ENCODE data around the gene MARCHF9. TPM values are rescaled to one million over a fixed set of nuclear protein-coding genes. Genes with fewer than 3 reads are reported as not detected.

The MARCHF9 gene
- polyA plus RNA-seq, 3 donors from 2014 or later = 1.7 to 4.4 (median 3.7) TPM

GRCh38 chr12:57758552-57759359 lies 3.9 kb downstream of the MARCHF9 start:
- Mint-ChIP-seq H3K9me3 (no peaks in the 10 kb centered on the region), H3K27me3 (ENCODE audit: low read depth in 3 of 3) (peaks cover 8 to 15% (median 12%) of the 10 kb centered on the region in 3 donors), H3K27ac (no peak overlapping the region), H3K4me1 (peaks cover 22 to 28% of the 10 kb centered on the region in 2 donors), H3K4me3 (no peak overlapping the region), H3K36me3 (peaks cover 0 to 8% (median 3%) of the 10 kb centered on the region in 3 donors)
- no peak for DNase-seq

- Mint-ChIP-seq H3K36me3 (peaks cover 0 to 8% (median 3%) of the 10 kb centered on the region in 3 donors), H3K4me1 (peaks cover 20 to 25% of the 10 kb centered on the region in 2 donors), H3K4me3 (no peak overlapping the region), H3K9me3 (no peaks in the 10 kb centered on the region), H3K27ac (no peak overlapping the region), H3K27me3 (ENCODE audit: low read depth in 3 of 3) (peaks cover 8 to 20% (median 11%) of the 10 kb centered on the region in 3 donors)
- peak in 1 of 3 donors; percentile 33 for DNase-seq
Measured at GRCh38 chr12:57759360-57759980, 4.6 kb downstream of the MARCHF9 start.

GRCh38 chr12:57760347-57760982 lies 5.6 kb downstream of the MARCHF9 start:
- Mint-ChIP-seq H3K4me1 (peaks cover 27 to 31% of the 10 kb centered on the region in 2 donors), H3K36me3 (peaks cover 0 to 8% (median 3%) of the 10 kb centered on the region in 3 donors), H3K27me3 (ENCODE audit: low read depth in 3 of 3) (peaks cover 11 to 23% (median 13%) of the 10 kb centered on the region in 3 donors), H3K4me3 (no peak overlapping the region), H3K27ac (no peak overlapping the region), H3K9me3 (no peaks in the 10 kb centered on the region)
- no peak for DNase-seq

- no peak overlapping the region for H3K4me3 Mint-ChIP-seq
- H3K9me3 Mint-ChIP-seq = no peaks in the 10 kb centered on the region
- no peak overlapping the region for H3K27ac Mint-ChIP-seq
- H3K36me3 Mint-ChIP-seq = peaks cover 0 to 8% (median 3%) of the 10 kb centered on the region in 3 donors
- peaks cover 16 to 31% (median 19%) of the 10 kb centered on the region in 3 donors for H3K27me3 Mint-ChIP-seq (ENCODE audit: low read depth in 3 of 3)
- no peak for DNase-seq
- peaks cover 31 to 36% of the 10 kb centered on the region in 2 donors for H3K4me1 Mint-ChIP-seq
Measured at GRCh38 chr12:57761391-57761998, 6.6 kb downstream of the MARCHF9 start.

- Mint-ChIP-seq H3K36me3 (peaks cover 0 to 8% (median 3%) of the 10 kb centered on the region in 3 donors), H3K9me3 (no peaks in the 10 kb centered on the region), H3K4me3 (no peak overlapping the region), H3K27ac (no peak overlapping the region), H3K27me3 (ENCODE audit: low read depth in 3 of 3) (peaks cover 16 to 30% (median 20%) of the 10 kb centered on the region in 3 donors), H3K4me1 (peaks cover 29 to 35% of the 10 kb centered on the region in 2 donors)
- DNase-seq = no peak
Measured at GRCh38 chr12:57762463-57762862, 7.6 kb downstream of the MARCHF9 start.

- peak overlapping the region; percentile 52 to 83 (median 69) for H3K4me3 Mint-ChIP-seq
- peaks cover 3 to 10% (median 4%) of the 10 kb centered on the region in 3 donors for H3K36me3 Mint-ChIP-seq
- peaks cover 18 to 30% (median 20%) of the 10 kb centered on the region in 3 donors for H3K27me3 Mint-ChIP-seq (ENCODE audit: low read depth in 3 of 3)
- H3K4me1 Mint-ChIP-seq = peaks cover 29 to 35% of the 10 kb centered on the region in 2 donors
- H3K27ac Mint-ChIP-seq = no peak overlapping the region
- DNase-seq = no peak
- H3K9me3 Mint-ChIP-seq = no peaks in the 10 kb centered on the region
Measured at GRCh38 chr12:57763881-57764661, 9.2 kb downstream of the MARCHF9 start.

- H3K27me3 Mint-ChIP-seq (ENCODE audit: low read depth in 3 of 3) = peaks cover 19 to 30% (median 20%) of the 10 kb centered on the region in 3 donors
- H3K27ac Mint-ChIP-seq = no peak overlapping the region
- DNase-seq = no peak
- peaks cover 29 to 30% of the 10 kb centered on the region in 2 donors for H3K4me1 Mint-ChIP-seq
- H3K4me3 Mint-ChIP-seq = peak overlapping the region; percentile 52 to 83 (median 69)
- H3K9me3 Mint-ChIP-seq = no peaks in the 10 kb centered on the region
- H3K36me3 Mint-ChIP-seq = peaks cover 0 to 13% (median 6%) of the 10 kb centered on the region in 3 donors
Measured at GRCh38 chr12:57764662-57765002, 9.7 kb downstream of the MARCHF9 start.

GRCh38 chr12:57765003-57765697 lies 10.2 kb downstream of the MARCHF9 start:
- H3K4me3 Mint-ChIP-seq = peak overlapping the region; percentile 61 to 83 (median 69)
- no peak overlapping the region for H3K27ac Mint-ChIP-seq
- H3K4me1 Mint-ChIP-seq = peaks cover 29 to 34% of the 10 kb centered on the region in 2 donors
- H3K36me3 Mint-ChIP-seq = peaks cover 4 to 13% (median 6%) of the 10 kb centered on the region in 3 donors
- peak in 2 of 3 donors; percentile 33 to 35 for DNase-seq
- H3K9me3 Mint-ChIP-seq = no peaks in the 10 kb centered on the region
- H3K27me3 Mint-ChIP-seq (ENCODE audit: low read depth in 3 of 3) = peaks cover 18 to 30% (median 20%) of the 10 kb centered on the region in 3 donors

GRCh38 chr12:57765698-57766463 lies 11.0 kb downstream of the MARCHF9 start:
- Mint-ChIP-seq H3K36me3 (peaks cover 5 to 11% (median 6%) of the 10 kb centered on the region in 3 donors), H3K4me3 (peak overlapping the region; percentile 69 to 83 (median 71)), H3K4me1 (peaks cover 29 to 34% of the 10 kb centered on the region in 2 donors), H3K9me3 (no peaks in the 10 kb centered on the region), H3K27me3 (ENCODE audit: low read depth in 3 of 3) (peaks cover 18 to 30% (median 20%) of the 10 kb centered on the region in 3 donors), H3K27ac (peak overlapping the region in 1 of 6 donors; percentile 10)
- DNase-seq = no peak

GRCh38 chr12:57766464-57767304 lies 11.8 kb downstream of the MARCHF9 start, which contains the start of gene CYP27B1:
CYP27B1 (minus strand) TSS chr12:57767078; CDS start chr12:57767041, 37 bp downstream.
- H3K4me3 Mint-ChIP-seq = peak within 1 kb of the TSS; percentile 69 to 77 (median 71)
- H3K9me3 Mint-ChIP-seq = no peaks in the 10 kb centered on the region
- H3K27me3 Mint-ChIP-seq (ENCODE audit: low read depth in 3 of 3) = peaks cover 20 to 30% (median 22%) of the 10 kb centered on the region in 3 donors
- DNase-seq = peak in 2 of 3 donors; percentile 34 to 41
- H3K27ac Mint-ChIP-seq = peak within 1 kb of the TSS in 1 of 6 donors; percentile 10
- peaks cover 34 to 41% of the 10 kb centered on the region in 2 donors for H3K4me1 Mint-ChIP-seq
- H3K36me3 Mint-ChIP-seq = peaks cover 5 to 9% (median 6%) of the 10 kb centered on the region in 3 donors

- DNase-seq = no peak
- Mint-ChIP-seq H3K9me3 (no peaks in the 10 kb centered on the region), H3K4me1 (peaks cover 37 to 45% of the 10 kb centered on the region in 2 donors), H3K27ac (no peak overlapping the region), H3K36me3 (peaks cover 5 to 9% (median 6%) of the 10 kb centered on the region in 3 donors), H3K4me3 (peak overlapping the region in 2 of 5 donors; percentile 70 to 71), H3K27me3 (ENCODE audit: low read depth in 3 of 3) (peaks cover 22 to 30% (median 26%) of the 10 kb centered on the region in 3 donors)
Measured at GRCh38 chr12:57767305-57767698, 12.4 kb downstream of the MARCHF9 start.
